ENCODE measurements around the gene STAT5A. TPM values are rescaled to one million over a fixed set of nuclear protein-coding genes. Genes with fewer than 3 reads are reported as not detected.

Gene STAT5A
- total and polyA plus RNA-seq, 11 donors, result 4.9 to 44.0 (median 15.6) TPM

DNA sequence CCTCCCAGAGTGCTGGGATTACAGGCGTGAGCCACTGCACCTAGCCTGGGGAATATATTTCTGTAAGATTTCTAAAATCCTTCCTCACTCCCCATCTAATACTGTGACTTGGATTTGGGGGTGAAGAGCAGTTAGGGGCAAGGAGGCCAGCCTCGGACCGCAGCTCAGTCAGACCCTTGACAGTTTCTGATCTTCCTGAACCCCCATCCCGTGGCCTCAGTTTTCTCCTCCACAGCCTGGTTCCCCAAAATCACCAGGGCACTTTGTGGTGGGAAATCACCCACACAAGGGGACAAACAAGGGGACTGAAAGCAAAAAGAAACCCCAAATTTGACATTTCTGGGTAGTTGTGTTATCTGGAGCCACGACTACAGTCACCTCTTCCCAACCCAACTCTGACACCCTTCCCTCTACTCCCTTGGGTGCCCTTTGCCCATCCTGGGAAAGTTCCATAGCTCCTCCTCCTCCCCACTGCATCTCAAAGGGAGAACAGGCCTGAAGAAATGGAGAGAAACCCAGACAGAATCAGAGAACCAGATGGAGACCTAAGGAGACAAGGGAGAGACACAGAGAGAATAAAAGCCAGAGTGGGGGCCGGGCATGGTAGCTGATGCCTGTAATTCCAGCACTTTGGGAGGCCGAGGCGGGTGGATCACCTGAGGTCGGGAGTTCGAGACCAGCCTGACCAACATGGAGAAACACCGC is 2.8 kb upstream of the STAT5A start:
- no peaks in the 10 kb centered on the region for H3K27me3 ChIP-seq
- no peaks in the 10 kb centered on the region for H3K36me3 ChIP-seq
- 92 to 96% (median 95%) methylated on average over 11 of the region's 11 CpGs for WGBS, 4 donors
- intact Hi-C loops (cut with DNase I), result loop anchor here in 1 of 10 donors (10.0 kb wide), 1 partner anchor 91 kb away; the partner anchor contains the start of gene GHDC
- ATAC-seq, result no peak
- no peak overlapping the region for H3K4me3 ChIP-seq
- H3K27ac ChIP-seq, result no peak overlapping the region
- DNase-seq, result no peak
- H3K9me3 ChIP-seq, result no peaks in the 10 kb centered on the region
- peaks cover 0 to 42% (median 26%) of the 10 kb centered on the region in 12 donors for H3K4me1 ChIP-seq
- TF ChIP-seq POLR2A (IDR thresholded peaks at IDR 0.05), result no peak
- TF ChIP-seq, protein P1, sequence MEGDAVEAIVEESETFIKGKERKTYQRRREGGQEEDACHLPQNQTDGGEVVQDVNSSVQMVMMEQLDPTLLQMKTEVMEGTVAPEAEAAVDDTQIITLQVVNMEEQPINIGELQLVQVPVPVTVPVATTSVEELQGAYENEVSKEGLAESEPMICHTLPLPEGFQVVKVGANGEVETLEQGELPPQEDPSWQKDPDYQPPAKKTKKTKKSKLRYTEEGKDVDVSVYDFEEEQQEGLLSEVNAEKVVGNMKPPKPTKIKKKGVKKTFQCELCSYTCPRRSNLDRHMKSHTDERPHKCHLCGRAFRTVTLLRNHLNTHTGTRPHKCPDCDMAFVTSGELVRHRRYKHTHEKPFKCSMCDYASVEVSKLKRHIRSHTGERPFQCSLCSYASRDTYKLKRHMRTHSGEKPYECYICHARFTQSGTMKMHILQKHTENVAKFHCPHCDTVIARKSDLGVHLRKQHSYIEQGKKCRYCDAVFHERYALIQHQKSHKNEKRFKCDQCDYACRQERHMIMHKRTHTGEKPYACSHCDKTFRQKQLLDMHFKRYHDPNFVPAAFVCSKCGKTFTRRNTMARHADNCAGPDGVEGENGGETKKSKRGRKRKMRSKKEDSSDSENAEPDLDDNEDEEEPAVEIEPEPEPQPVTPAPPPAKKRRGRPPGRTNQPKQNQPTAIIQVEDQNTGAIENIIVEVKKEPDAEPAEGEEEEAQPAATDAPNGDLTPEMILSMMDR (IDR thresholded peaks at IDR 0.05), result no peak

DNA sequence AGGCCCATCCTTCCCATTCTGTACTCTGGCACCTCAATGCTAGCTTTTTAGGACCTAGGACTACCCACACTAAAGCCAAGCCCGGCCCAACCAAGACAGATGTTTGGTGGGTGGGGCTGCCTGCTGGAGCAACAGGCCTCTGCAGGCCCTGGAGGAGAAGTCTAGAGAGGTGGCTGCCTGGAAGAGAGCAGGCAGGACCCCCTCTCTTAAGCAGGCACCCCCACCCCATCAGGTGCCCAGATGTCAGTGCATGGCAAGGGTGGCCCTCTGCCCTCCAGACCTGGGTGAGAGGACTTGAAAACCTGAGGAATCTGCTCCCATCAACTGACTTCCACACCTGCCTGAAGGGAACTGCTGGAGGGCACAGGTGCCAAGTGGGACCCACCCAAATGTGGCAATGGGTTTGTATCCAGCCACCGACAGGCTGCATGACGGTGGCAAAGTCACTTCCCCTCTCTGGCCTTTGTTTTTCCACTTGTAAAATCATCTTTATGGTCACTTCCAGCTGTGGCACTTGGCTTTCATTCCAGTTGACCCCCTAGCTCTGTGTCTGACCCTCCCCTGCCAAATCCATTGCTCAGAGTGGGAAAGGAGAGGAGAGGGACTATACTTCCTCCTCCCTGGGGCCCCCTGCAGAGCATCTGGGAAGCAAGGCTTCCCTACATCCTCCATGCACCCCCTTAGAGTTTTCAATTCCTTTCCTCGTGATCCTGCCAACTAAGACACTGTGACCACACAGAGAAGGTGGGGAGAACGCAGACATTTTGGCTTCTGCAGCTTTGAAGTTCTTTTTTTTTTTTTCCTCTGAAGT is 1.7 kb upstream of the STAT5A start:
- DNase-seq, result peak in 2 of 5 donors; percentile 49 to 65
- no peak for TF ChIP-seq POLR2A (IDR thresholded peaks at IDR 0.05)
- TF ChIP-seq, protein P1 (IDR thresholded peaks at IDR 0.05), result no peak
- Histone ChIP-seq H3K27me3 (no peaks in the 10 kb centered on the region), H3K4me3 (peak overlapping the region in 9 of 12 donors; percentile 62 to 93 (median 77)), H3K36me3 (peaks cover 0 to 8% (median 0%) of the 10 kb centered on the region in 9 donors), H3K4me1 (peaks cover 0 to 53% (median 27%) of the 10 kb centered on the region in 12 donors), H3K27ac (peak overlapping the region; percentile 10 to 97 (median 91)), H3K9me3 (no peaks in the 10 kb centered on the region)
- ATAC-seq, result peak; percentile 5 to 30 (median 17)
- intact Hi-C loops (cut with DNase I), result loop anchor here in 1 of 10 donors (10.0 kb wide), 1 partner anchor 92 kb away; the partner anchor contains the start of gene GHDC
- WGBS, 4 donors, result 50 to 63% (median 56%) methylated on average over 4 to 5 of the region's 5 CpGs

DNA sequence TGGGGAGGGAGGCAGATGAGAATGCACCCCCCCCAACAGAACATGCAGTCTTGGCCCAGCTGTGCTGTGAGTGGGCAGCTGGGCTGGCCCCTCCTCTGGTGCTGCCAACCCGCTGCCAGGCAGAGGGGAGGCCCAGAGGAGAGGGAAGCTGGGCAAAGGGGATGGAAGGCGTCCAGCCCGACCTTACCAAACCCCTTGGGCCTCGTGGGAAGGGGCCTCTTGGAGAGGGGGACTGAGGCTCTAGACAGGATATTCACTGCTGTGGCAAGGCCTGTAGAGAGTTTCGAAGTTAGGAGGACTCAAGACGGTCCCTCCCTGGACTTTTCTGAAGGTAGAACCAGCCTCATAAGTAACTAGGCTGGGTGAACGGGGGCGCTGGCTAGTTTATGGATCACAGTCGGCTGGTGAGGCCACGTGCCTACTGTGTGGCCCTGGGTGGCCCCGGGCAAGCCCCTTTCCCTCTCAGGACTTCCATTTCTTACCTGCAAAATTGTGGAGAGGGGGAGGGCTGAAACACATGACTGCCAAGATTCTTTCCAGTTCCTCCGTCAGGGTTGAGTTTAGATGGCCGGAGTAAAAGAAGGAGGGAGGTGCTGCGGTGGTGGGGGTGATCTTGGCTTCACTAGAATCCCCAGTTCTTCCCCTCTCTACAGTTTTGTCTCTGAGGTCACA is 857 bp upstream of the STAT5A start:
- ATAC-seq (peak; percentile 32 to 65 (median 46)), DNase-seq (peak in 4 of 5 donors; percentile 51 to 78 (median 62))
- Histone ChIP-seq H3K9me3 (no peaks in the 10 kb centered on the region), H3K4me1 (peaks cover 0 to 61% (median 29%) of the 10 kb centered on the region in 12 donors), H3K27me3 (no peaks in the 10 kb centered on the region), H3K36me3 (peaks cover 0 to 15% (median 0%) of the 10 kb centered on the region in 9 donors), H3K27ac (peak overlapping the region; percentile 79 to 97 (median 91)), H3K4me3 (peak overlapping the region; percentile 58 to 93 (median 72))
- TF ChIP-seq, protein P1 (IDR thresholded peaks at IDR 0.05), result no peak
- peak in 1 of 2 donors; percentile 22 for TF ChIP-seq POLR2A (IDR thresholded peaks at IDR 0.05)
- intact Hi-C loops (cut with DNase I), result loop anchor here in 1 of 10 donors (10.0 kb wide), 1 partner anchor 93 kb away; the partner anchor contains the start of gene GHDC
- 20 to 33% (median 27%) methylated on average over 13 to 14 of the region's 14 CpGs for WGBS, 4 donors

Measured in heart left ventricle (tissue), 16 donors.